GM12878 (cell line): Measurements from ENCODE around the gene THAP6. TPM values are rescaled to one million over a fixed set of nuclear protein-coding genes. Genes with fewer than 3 reads are reported as not detected.
"Not testable (repeated sequence)": the region's sequence is repeated elsewhere in the genome, so short reads cannot be mapped to it uniquely, and the experiment has no call there.

Experiments
- ATAC-seq: fragments of 200-7000 bp; cut with Tn5 transposase; 3 replicates; pipeline ENCODE4 v1.9.1; 2020; ENCODE audit warnings: mild to moderate bottlenecking, moderate library complexity
- BruUV-seq: library from RNA; stranded (reverse); fragments of 400-500 nt; replicated peaks from 2 replicates; lab custom pipeline; 2021; lab: Mats Ljungman, UMichigan
- CTCF ChIA-PET: fragments of 300-600 bp; sonication (Branson Sonifier 250); formaldehyde crosslinking; extraction: SDS; loops from one replicate; lab custom pipeline; 2021; ENCODE audit warnings: inconsistent platforms; lab: Yijun Ruan, JAX
- POLR2A ChIA-PET: fragments of 350-600 bp; formaldehyde crosslinking; extraction: SDS; loops from one replicate; lab custom pipeline; 2021; ENCODE audit warnings: inconsistent platforms; lab: Charles Lee
- RAD21 ChIA-PET: fragments of 300-600 bp; sonication (Branson Sonifier 250); formaldehyde crosslinking; loops from one replicate; lab custom pipeline; 2023; ENCODE audit warnings: antibody characterized with exemption; ENCODE audit not compliant: unreplicated experiment; lab: Charles Lee
- SMC1A ChIA-PET: fragments of 300-600 bp; sonication (Branson Sonifier 250); formaldehyde crosslinking; loops from one replicate; lab custom pipeline; 2023; ENCODE audit not compliant: unreplicated experiment, uncharacterized antibody; lab: Charles Lee
- DNase-seq: peaks from one replicate; pipeline ENCODE4 v3.0.0-alpha.2; 2011; ENCODE audit warnings: low read depth, low spot score
- FAIRE-seq: peaks from 3 replicates; lab custom pipeline; 2011; peaks lifted over from hg19 to GRCh38; lab: Jason Lieb, UNC
- H2AFZ ChIP-seq: 2 replicates; pipeline ENCODE4 v1.6.0; 2011; ENCODE audit warnings: low read depth, low read length, control low read depth; ENCODE audit not compliant: control insufficient read depth
- H3K27ac ChIP-seq: 2 replicates; pipeline ENCODE4 v1.5.1; 2011; ENCODE audit warnings: control low read depth; ENCODE audit not compliant: control insufficient read depth, insufficient read depth
- H3K27me3 ChIP-seq, 2 experiments: replicated peaks in 1 of 2; 2 replicates each; pipeline versions ENCODE4 v1.6.0 to v1.6.1; 2011; ENCODE audit warnings: low read length in 1 of 2; ENCODE audit not compliant: control insufficient read depth in 2 of 2, insufficient read depth in 2 of 2
- H3K36me3 ChIP-seq, 2 experiments: 2 replicates each; pipeline ENCODE4 v1.5.1; 2011; ENCODE audit warnings: low read length in 1 of 2; ENCODE audit not compliant: control insufficient read depth in 2 of 2, insufficient read depth in 2 of 2
- H3K4me1 ChIP-seq: 2 replicates; pipeline ENCODE4 v1.6.1; 2011; ENCODE audit warnings: mild to moderate bottlenecking, low read length, moderate library complexity, mixed read lengths; ENCODE audit not compliant: control insufficient read depth, insufficient read depth
- H3K4me2 ChIP-seq: 2 replicates; pipeline ENCODE4 v1.6.0; 2011; ENCODE audit warnings: control low read depth; ENCODE audit not compliant: control insufficient read depth, insufficient read depth
- H3K4me3 ChIP-seq: fragments of 200-600 bp; sonication (generic); 2 replicates; pipeline ENCODE4 v1.5.1; 2016
- H3K79me2 ChIP-seq: 2 replicates; pipeline ENCODE4 v1.6.0; 2011; ENCODE audit warnings: low read length; ENCODE audit not compliant: control insufficient read depth, insufficient read depth
- H3K9ac ChIP-seq: 2 replicates; pipeline ENCODE4 v1.8.0; 2011; ENCODE audit warnings: low read length, control low read depth, mixed read lengths; ENCODE audit not compliant: control insufficient read depth, insufficient read depth
- H3K9me3 ChIP-seq: replicated peaks from 3 replicates; pipeline ENCODE4 v1.5.1; 2011; ENCODE audit warnings: mild to moderate bottlenecking, low read length; ENCODE audit not compliant: control insufficient read depth, insufficient read depth
- H4K20me1 ChIP-seq: 2 replicates; pipeline ENCODE4 v1.6.0; 2011; ENCODE audit not compliant: control insufficient read depth, insufficient read depth
- WGBS: methylation state at CpG from one replicate; pipeline ENCODE4 v1.1.6; 2016; ENCODE audit warnings: low lambda C conversion rate; ENCODE audit not compliant: insufficient replicate concordance, insufficient coverage; ENCODE audit errors: missing lambda C conversion rate; 5-methylcytosine and 5-hydroxymethylcytosine counted together
- in situ Hi-C: fragments of 300-500 bp; cut with MboI; formaldehyde crosslinking; loops from 9 replicates; pipeline ENCODE4 v1.14.3; 2018; ENCODE audit warnings: mixed read lengths
- intact Hi-C: fragments of 100-400 bp; cut with micrococcal nuclease; formaldehyde crosslinking; loops from one replicate; pipeline ENCODE4 v1.14.2; 2022; ENCODE audit not compliant: unreplicated experiment
- polyA plus RNA-seq, 11 experiments: library from polyadenylated mRNA; depleted of rRNA in 4 of 11; unstranded in 6 of 11; stranded (reverse) in 5 of 11; fragments of >200 nt; fragmentation: Nextera tagmentation in 4 of 11; fragmentation: Illumina TruSeq in 1 of 11; extraction: Ambion mirVana in 4 of 11; extraction: Trizol in 1 of 11; gene quantifications; 1 replicate in 1 of 11; 2 replicates in 10 of 11; pipeline versions ENCODE4 v1.2.1 to v1.2.3, GENCODE V29; 2011 to 2016; ENCODE audit warnings: inconsistent platforms in 2 of 11, missing spikeins in 2 of 11, low read depth in 1 of 11
- total RNA-seq, 4 experiments: library from RNA; depleted of rRNA in 3 of 4; stranded (reverse); fragments of >200 nt in 3 of 4; fragmentation: Illumina TruSeq in 1 of 4; extraction: Trizol in 1 of 4; gene quantifications; 2 replicates each; pipeline versions ENCODE4 v1.2.1 to v1.2.3, GENCODE V29; 2013 to 2021

Gene THAP6
- total and polyA plus RNA-seq, 10 of the 15 experiments (the other 5 are each of a cell fraction or from before 2014, with no cell fraction given) = 8.9 to 21.9 (median 12.8) TPM

GRCh38 chr4:75533339-75533887 lies 19.1 kb downstream of the THAP6 start:
- H2AFZ ChIP-seq, H3K36me3 ChIP-seq, ATAC-seq, POLR2A ChIA-PET, BruUV-seq, DNase-seq, RAD21 ChIA-PET, in situ Hi-C loops, H3K9ac ChIP-seq, H3K4me1 ChIP-seq, H3K79me2 ChIP-seq, intact Hi-C loops, SMC1A ChIA-PET, H3K4me3 ChIP-seq, H3K27me3 ChIP-seq, FAIRE-seq, H3K9me3 ChIP-seq, H3K27ac ChIP-seq, H3K4me2 ChIP-seq, H4K20me1 ChIP-seq, CTCF ChIA-PET: not testable (repeated sequence)
- WGBS = 98% methylated on average over 4 of the region's 4 CpGs

- BruUV-seq, H3K36me3 ChIP-seq, intact Hi-C loops: not testable (repeated sequence)
Measured at GRCh38 chr4:75533926-75534325, 19.7 kb downstream of the THAP6 start.

GRCh38 chr4:75537308-75537707 lies 23.0 kb downstream of the THAP6 start:
- H3K4me1 ChIP-seq, H3K9ac ChIP-seq, H3K36me3 ChIP-seq, H3K4me3 ChIP-seq, H3K27me3 ChIP-seq, in situ Hi-C loops, RAD21 ChIA-PET, H3K27ac ChIP-seq, BruUV-seq, H3K9me3 ChIP-seq, ATAC-seq, FAIRE-seq, H3K4me2 ChIP-seq, H2AFZ ChIP-seq, H3K79me2 ChIP-seq, SMC1A ChIA-PET, DNase-seq, intact Hi-C loops, H4K20me1 ChIP-seq, CTCF ChIA-PET: not testable (repeated sequence)
- POLR2A ChIA-PET = interaction anchor here (0.6 kb wide), 1 partner anchor 23 kb away, joined by 3 read pairs; the partner anchor contains the start of genes RCHY1 and THAP6
- WGBS = 90% methylated on average over 6 of the region's 6 CpGs

More at GRCh38 chr4:75533926-75534325, 19.7 kb downstream of the THAP6 start:
- H4K20me1 ChIP-seq, DNase-seq, H2AFZ ChIP-seq, H3K27ac ChIP-seq, FAIRE-seq, H3K9me3 ChIP-seq, SMC1A ChIA-PET, CTCF ChIA-PET, in situ Hi-C loops, ATAC-seq, H3K4me1 ChIP-seq, RAD21 ChIA-PET, H3K4me3 ChIP-seq, H3K27me3 ChIP-seq, H3K9ac ChIP-seq, H3K79me2 ChIP-seq, H3K4me2 ChIP-seq, POLR2A ChIA-PET: not testable (repeated sequence)
